Measurements from ENCODE around the gene RAB27A.

DNA sequence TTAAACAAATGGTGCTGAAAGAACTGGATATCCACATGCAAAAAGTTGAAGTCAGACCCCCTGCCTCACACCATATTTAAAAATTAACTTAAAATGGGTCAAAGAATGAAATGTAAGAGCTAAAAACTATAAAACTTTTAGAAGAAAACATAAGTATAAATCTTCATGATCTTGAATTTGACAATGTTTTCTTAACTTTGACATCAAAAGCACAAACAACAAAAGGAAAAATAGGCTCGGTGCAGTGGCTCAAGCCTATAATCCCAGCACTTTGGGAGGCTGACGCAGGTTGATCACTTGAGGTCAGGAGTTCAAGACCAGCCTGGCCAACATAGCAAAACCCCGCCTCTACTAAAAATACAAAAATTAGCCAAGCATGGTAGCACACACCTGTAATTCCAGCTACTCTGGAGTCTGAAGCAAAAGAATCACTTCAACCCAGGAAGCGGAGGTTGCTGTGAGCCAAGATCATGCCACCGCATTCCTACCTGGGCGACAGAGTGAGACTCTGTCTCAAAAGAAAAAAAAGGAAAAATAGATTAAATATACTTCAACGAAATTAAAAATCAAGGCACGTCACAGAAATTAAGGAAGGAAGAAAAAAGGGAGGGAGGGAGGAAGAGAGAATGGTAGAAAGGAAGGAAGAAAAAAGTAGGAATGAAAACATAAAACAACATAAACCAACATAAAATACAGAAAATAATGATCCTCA is 1.5 kb downstream of the RAB27A start:
- TF ChIP-seq, protein P1, sequence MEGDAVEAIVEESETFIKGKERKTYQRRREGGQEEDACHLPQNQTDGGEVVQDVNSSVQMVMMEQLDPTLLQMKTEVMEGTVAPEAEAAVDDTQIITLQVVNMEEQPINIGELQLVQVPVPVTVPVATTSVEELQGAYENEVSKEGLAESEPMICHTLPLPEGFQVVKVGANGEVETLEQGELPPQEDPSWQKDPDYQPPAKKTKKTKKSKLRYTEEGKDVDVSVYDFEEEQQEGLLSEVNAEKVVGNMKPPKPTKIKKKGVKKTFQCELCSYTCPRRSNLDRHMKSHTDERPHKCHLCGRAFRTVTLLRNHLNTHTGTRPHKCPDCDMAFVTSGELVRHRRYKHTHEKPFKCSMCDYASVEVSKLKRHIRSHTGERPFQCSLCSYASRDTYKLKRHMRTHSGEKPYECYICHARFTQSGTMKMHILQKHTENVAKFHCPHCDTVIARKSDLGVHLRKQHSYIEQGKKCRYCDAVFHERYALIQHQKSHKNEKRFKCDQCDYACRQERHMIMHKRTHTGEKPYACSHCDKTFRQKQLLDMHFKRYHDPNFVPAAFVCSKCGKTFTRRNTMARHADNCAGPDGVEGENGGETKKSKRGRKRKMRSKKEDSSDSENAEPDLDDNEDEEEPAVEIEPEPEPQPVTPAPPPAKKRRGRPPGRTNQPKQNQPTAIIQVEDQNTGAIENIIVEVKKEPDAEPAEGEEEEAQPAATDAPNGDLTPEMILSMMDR (IDR thresholded peaks at IDR 0.05) = no peak
- no peak for TF ChIP-seq POLR2A (IDR thresholded peaks at IDR 0.05)
- no peak for TF ChIP-seq POLR2AphosphoS5 (IDR thresholded peaks at IDR 0.05)

Data from gastroesophageal sphincter (tissue), 3 donors.